ENCODE measurements around the gene TRIM47. TPM values are rescaled to one million over a fixed set of nuclear protein-coding genes. Genes with fewer than 3 reads are reported as not detected.

Gene TRIM47
- polyA plus RNA-seq, 6 donors from 2014 or later, result 0.97 to 2.2 (median 1.7) TPM; not detected in 1

GRCh38 chr17:75847614-75848522 lies 30.5 kb downstream of the TRIM47 start:
- H3K4me3 Mint-ChIP-seq, result peak overlapping the region in 2 of 8 donors; percentile 16 to 69
- peak overlapping the region in 3 of 6 donors; percentile 34 to 76 (median 62) for H3K27ac Mint-ChIP-seq
- no peak for ATAC-seq (ENCODE audit: low read depth in 2 of 2)
- peaks cover 16 to 42% (median 31%) of the 10 kb centered on the region in 3 donors for H3K4me1 Mint-ChIP-seq
- H3K27me3 Mint-ChIP-seq, result no peaks in the 10 kb centered on the region
- H3K36me3 Mint-ChIP-seq, result peaks cover 4 to 11% of the 10 kb centered on the region in 2 donors
- no peaks in the 10 kb centered on the region for H3K9me3 Mint-ChIP-seq
- no peak for DNase-seq

GRCh38 chr17:75846692-75847613 lies 31.4 kb downstream of the TRIM47 start:
- ATAC-seq (ENCODE audit: low read depth in 2 of 2) (no peak), DNase-seq (no peak)
- H3K4me1 Mint-ChIP-seq, result peaks cover 16 to 42% (median 27%) of the 10 kb centered on the region in 3 donors
- H3K4me3 Mint-ChIP-seq, result peak overlapping the region in 2 of 8 donors; percentile 47 to 85
- H3K9me3 Mint-ChIP-seq, result no peaks in the 10 kb centered on the region
- no peaks in the 10 kb centered on the region for H3K27me3 Mint-ChIP-seq
- peaks cover 4 to 11% of the 10 kb centered on the region in 2 donors for H3K36me3 Mint-ChIP-seq
- H3K27ac Mint-ChIP-seq, result peak overlapping the region in 1 of 6 donors; percentile 39

- Mint-ChIP-seq H3K9me3 (no peaks in the 10 kb centered on the region), H3K36me3 (peaks cover 4 to 11% of the 10 kb centered on the region in 2 donors), H3K27ac (peak overlapping the region in 5 of 6 donors; percentile 39 to 95 (median 73)), H3K4me1 (peaks cover 16 to 37% (median 27%) of the 10 kb centered on the region in 3 donors), H3K27me3 (no peaks in the 10 kb centered on the region), H3K4me3 (peak overlapping the region in 6 of 8 donors; percentile 20 to 86 (median 78))
- ATAC-seq (ENCODE audit: low read depth in 2 of 2) (no peak), DNase-seq (no peak)
These were observed 32.3 kb downstream of the TRIM47 start for GRCh38 chr17:75845933-75846691.

GRCh38 chr17:75845058-75845711 lies 33.2 kb downstream of the TRIM47 start:
- ATAC-seq (ENCODE audit: low read depth in 2 of 2), result peak; percentile 76 to 81
- peak overlapping the region; percentile 69 to 96 (median 80) for H3K4me3 Mint-ChIP-seq
- peak; percentile 65 for DNase-seq
- no peaks in the 10 kb centered on the region for H3K9me3 Mint-ChIP-seq
- no peaks in the 10 kb centered on the region for H3K27me3 Mint-ChIP-seq
- peak overlapping the region in 5 of 6 donors; percentile 72 to 95 (median 90) for H3K27ac Mint-ChIP-seq
- H3K4me1 Mint-ChIP-seq, result peaks cover 16 to 34% (median 27%) of the 10 kb centered on the region in 3 donors
- H3K36me3 Mint-ChIP-seq, result peaks cover 4 to 11% of the 10 kb centered on the region in 2 donors

- no peak for DNase-seq
These were observed 33.8 kb downstream of the TRIM47 start for GRCh38 chr17:75844530-75845057.

GRCh38 chr17:75843577-75844529 lies 34.5 kb downstream of the TRIM47 start, which contains the start of gene UNC13D:
Gene UNC13D, minus strand, starts transcription at chr17:75844404. Its CDS starts 67 bp downstream, at chr17:75844337.
- Mint-ChIP-seq H3K27me3 (no peaks in the 10 kb centered on the region), H3K27ac (peak within 1 kb of the TSS; percentile 90 to 98 (median 96)), H3K36me3 (peaks cover 4 to 11% of the 10 kb centered on the region in 2 donors), H3K4me1 (peaks cover 16 to 33% (median 27%) of the 10 kb centered on the region in 3 donors), H3K9me3 (no peaks in the 10 kb centered on the region), H3K4me3 (peak within 1 kb of the TSS; percentile 86 to 96 (median 93))
- DNase-seq (peak; percentile 60), ATAC-seq (ENCODE audit: low read depth in 2 of 2) (peak; percentile 51 to 62)

More at GRCh38 chr17:75844530-75845057, 33.8 kb downstream of the TRIM47 start:
- Mint-ChIP-seq H3K27ac (peak overlapping the region in 5 of 6 donors; percentile 90 to 97 (median 96)), H3K4me3 (peak overlapping the region; percentile 86 to 96 (median 93)), H3K36me3 (peaks cover 4 to 11% of the 10 kb centered on the region in 2 donors), H3K9me3 (no peaks in the 10 kb centered on the region), H3K4me1 (peaks cover 16 to 34% (median 27%) of the 10 kb centered on the region in 3 donors), H3K27me3 (no peaks in the 10 kb centered on the region)
- ATAC-seq (ENCODE audit: low read depth in 2 of 2), result peak; percentile 8 to 13

GRCh38 chr17:75842963-75843576 lies 35.3 kb downstream of the TRIM47 start:
- H3K36me3 Mint-ChIP-seq, result peaks cover 0 to 6% of the 10 kb centered on the region in 2 donors
- H3K27ac Mint-ChIP-seq, result peak overlapping the region in 5 of 6 donors; percentile 42 to 98 (median 90)
- no peaks in the 10 kb centered on the region for H3K27me3 Mint-ChIP-seq
- ATAC-seq (ENCODE audit: low read depth in 2 of 2) (peak; percentile 4 to 9), DNase-seq (no peak)
- H3K4me1 Mint-ChIP-seq, result peaks cover 16 to 27% (median 27%) of the 10 kb centered on the region in 3 donors
- no peaks in the 10 kb centered on the region for H3K9me3 Mint-ChIP-seq
- peak overlapping the region; percentile 86 to 96 (median 93) for H3K4me3 Mint-ChIP-seq

- ATAC-seq (ENCODE audit: low read depth in 2 of 2), result no peak
- Mint-ChIP-seq H3K4me3 (peak overlapping the region in 5 of 8 donors; percentile 9 to 86 (median 29)), H3K27me3 (no peaks in the 10 kb centered on the region), H3K36me3 (no peaks in the 10 kb centered on the region), H3K9me3 (no peaks in the 10 kb centered on the region), H3K4me1 (peaks cover 12 to 23% (median 22%) of the 10 kb centered on the region in 3 donors), H3K27ac (peak overlapping the region in 1 of 6 donors; percentile 83)
- no peak for DNase-seq
These were observed 36.0 kb downstream of the TRIM47 start for GRCh38 chr17:75842411-75842810.

- Mint-ChIP-seq H3K27ac (no peak overlapping the region), H3K36me3 (no peaks in the 10 kb centered on the region), H3K4me3 (no peak overlapping the region), H3K9me3 (no peaks in the 10 kb centered on the region), H3K27me3 (no peaks in the 10 kb centered on the region), H3K4me1 (peaks cover 12 to 17% (median 15%) of the 10 kb centered on the region in 3 donors)
- no peak for ATAC-seq (ENCODE audit: low read depth in 2 of 2)
- DNase-seq, result no peak
These were observed 37.6 kb downstream of the TRIM47 start for GRCh38 chr17:75840799-75841164.

- no peaks in the 10 kb centered on the region for H3K36me3 Mint-ChIP-seq
- DNase-seq (no peak), ATAC-seq (ENCODE audit: low read depth in 2 of 2) (no peak)
- no peaks in the 10 kb centered on the region for H3K27me3 Mint-ChIP-seq
- no peaks in the 10 kb centered on the region for H3K9me3 Mint-ChIP-seq
- H3K4me3 Mint-ChIP-seq, result peak overlapping the region in 2 of 8 donors; percentile 18 to 28
- no peak overlapping the region for H3K27ac Mint-ChIP-seq
- H3K4me1 Mint-ChIP-seq, result peaks cover 8 to 11% (median 9%) of the 10 kb centered on the region in 3 donors
These were observed 38.2 kb downstream of the TRIM47 start for GRCh38 chr17:75839942-75840798.
